NCI-H2081 treated with DMSO at 0.1 percent for 48 hours (cell line): ENCODE measurements around the gene ASPN.
"Not testable (repeated sequence)": the region's sequence is repeated elsewhere in the genome, so short reads cannot be mapped to it uniquely, and the experiment has no call there.

Experiments
- DNase-seq: peaks from one replicate; lab custom pipeline; 2025; lab: John Stamatoyannopoulos, UW

The ASPN gene

DNA sequence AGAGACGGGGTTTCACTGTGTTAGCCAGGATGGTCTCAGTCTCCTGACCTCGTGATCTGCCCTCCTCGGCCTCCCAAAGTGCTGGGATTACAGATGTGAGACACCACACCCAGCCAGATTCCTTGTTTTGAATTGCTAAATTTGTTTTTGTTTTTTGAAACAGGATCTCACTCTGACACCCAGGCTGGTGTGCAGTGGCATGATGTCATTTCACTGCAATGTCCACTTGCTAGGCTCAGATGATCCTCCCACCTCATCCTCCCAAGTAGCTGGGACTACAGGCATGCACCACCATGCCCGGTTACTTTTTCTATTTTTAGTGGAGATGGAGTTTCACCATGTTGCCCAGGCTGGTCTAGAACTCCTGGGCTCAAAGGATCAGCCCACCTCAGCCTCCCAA is 71.1 kb downstream of the ASPN start:
- DNase-seq, result not testable (repeated sequence)

DNA sequence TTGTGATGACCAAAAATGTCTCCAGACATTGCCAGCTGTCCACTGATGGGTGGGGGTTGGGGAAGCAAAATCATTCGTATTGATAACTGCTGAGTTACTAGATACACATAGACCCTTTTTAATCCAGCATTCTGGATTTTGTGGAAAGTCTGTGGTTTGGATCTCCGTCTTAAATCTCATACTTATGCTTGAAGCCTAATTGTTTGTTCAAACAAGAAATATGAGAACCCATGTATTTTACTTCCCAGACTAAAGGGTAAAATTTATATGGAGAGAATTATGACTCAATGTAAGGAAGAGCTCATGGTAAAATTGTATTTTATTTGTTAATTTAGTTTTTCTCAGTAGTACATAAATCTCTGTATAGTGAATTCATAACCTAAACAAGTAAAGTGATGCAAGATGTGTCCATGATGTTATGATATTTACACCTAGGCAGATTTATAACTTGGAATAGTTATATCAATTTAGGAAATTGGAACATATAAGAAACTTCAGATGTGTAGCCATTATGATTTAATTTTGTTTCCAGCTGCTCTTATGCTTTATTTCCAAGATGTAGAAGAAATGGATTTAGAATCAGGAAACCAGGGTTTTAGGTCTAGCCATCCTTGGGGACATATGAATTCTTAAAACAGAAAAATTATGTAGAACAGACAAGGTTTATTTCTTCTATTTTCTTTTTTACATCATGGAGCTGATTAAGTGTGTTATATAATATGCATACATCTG is 73.4 kb downstream of the ASPN start:
- no peak for DNase-seq

DNA sequence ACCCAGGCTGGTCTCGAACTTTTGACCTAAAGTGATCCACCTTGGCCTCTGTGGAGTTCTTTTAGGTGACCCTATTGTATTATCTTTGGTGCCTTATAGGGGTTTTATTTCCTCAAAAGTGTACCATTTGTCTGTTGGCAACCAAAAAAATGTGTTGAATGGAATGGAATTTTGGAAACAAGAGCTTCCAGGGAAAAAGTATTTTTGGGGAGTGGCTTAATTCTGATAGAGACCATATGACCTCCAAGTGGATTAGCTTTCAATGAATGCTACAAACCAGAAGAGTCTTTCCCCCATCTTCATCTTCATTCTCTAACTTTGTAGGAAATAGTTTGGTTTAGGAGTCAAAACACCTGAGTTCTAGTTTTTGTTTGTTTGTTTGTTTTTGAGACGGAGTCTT is 74.5 kb downstream of the ASPN start:
- DNase-seq, result no peak

DNA sequence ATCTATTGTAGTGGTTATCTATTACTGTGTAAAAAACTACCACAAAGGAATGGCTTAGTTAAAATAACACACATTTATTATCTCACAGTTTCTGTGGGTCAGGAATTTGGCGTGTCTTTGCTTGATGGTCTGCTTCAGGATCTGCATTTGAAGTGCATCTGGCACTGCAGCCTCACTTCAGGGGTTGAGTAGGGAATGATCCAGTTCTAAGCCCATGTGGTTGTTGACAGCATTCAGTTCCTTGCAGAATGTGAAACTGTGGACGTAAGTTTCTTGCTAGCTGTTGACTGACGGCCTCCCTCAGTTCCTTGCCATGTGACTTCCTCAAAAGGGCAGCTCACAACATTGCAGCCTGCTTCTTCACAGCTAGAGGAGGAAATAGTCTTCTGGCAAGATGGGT is 75.8 kb downstream of the ASPN start:
- no peak for DNase-seq
